Measurements from ENCODE around the gene IL13RA1. TPM values are rescaled to one million over a fixed set of nuclear protein-coding genes. Genes with fewer than 3 reads are reported as not detected.

The IL13RA1 gene
- total RNA-seq, 4 donors from 2014 or later = 13.9 to 89.6 (median 70.2) TPM

DNA sequence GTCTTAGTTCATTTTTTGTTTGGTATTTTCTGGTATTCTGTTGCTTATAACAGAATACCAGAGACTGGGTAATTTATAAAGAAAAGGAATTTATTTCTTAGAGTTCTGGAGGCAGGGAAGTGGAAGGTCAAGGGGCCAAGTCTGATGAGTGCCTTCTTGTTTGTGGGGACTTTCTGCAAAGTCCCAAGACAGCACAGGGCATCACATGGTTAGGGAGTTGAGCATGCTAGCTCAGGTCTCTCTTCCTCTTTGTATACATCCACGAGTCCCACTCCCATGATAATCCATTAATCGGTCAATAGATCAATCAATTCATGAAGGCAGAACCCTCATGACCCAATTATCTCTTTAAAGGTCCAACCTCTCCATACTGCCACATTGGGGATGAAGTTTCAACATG is 31.1 kb downstream of the IL13RA1 start:
- Histone ChIP-seq H3K4me1 (peaks cover 0 to 3% (median 0%) of the 10 kb centered on the region in 4 donors), H3K9me3 (no peaks in the 10 kb centered on the region), H3K27me3 (no peaks in the 10 kb centered on the region), H3K36me3 (no peaks in the 10 kb centered on the region), H3K4me3 (no peak overlapping the region), H3K27ac (no peak overlapping the region)
- DNase-seq = no peak
- WGBS, 2 donors (ENCODE audit: low coverage in 1 of 2) = 51% methylated on average over 2 of the region's 2 CpGs; no CpG with 5 or more reads in 1 of the 2 donors
- in situ Hi-C loops (cut with MboI; ENCODE audit: low pct_ligation_motif_present in 1 of 4, low pct_unique_long_range_greater_than_20kb in 1 of 4, low sequenced_read_pairs in 3 of 4) (no loop called here), intact Hi-C loops (cut with DNase I; ENCODE audit: low total_unique reads) (no loop called here)
- TF ChIP-seq, protein P1, sequence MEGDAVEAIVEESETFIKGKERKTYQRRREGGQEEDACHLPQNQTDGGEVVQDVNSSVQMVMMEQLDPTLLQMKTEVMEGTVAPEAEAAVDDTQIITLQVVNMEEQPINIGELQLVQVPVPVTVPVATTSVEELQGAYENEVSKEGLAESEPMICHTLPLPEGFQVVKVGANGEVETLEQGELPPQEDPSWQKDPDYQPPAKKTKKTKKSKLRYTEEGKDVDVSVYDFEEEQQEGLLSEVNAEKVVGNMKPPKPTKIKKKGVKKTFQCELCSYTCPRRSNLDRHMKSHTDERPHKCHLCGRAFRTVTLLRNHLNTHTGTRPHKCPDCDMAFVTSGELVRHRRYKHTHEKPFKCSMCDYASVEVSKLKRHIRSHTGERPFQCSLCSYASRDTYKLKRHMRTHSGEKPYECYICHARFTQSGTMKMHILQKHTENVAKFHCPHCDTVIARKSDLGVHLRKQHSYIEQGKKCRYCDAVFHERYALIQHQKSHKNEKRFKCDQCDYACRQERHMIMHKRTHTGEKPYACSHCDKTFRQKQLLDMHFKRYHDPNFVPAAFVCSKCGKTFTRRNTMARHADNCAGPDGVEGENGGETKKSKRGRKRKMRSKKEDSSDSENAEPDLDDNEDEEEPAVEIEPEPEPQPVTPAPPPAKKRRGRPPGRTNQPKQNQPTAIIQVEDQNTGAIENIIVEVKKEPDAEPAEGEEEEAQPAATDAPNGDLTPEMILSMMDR (IDR thresholded peaks at IDR 0.05) = no peak
- TF ChIP-seq EP300 (IDR thresholded peaks at IDR 0.05; ENCODE audit: low read depth) (no peak), POLR2AphosphoS5 (IDR thresholded peaks at IDR 0.05) (no peak), POLR2A (IDR thresholded peaks at IDR 0.05) (no peak)

DNA sequence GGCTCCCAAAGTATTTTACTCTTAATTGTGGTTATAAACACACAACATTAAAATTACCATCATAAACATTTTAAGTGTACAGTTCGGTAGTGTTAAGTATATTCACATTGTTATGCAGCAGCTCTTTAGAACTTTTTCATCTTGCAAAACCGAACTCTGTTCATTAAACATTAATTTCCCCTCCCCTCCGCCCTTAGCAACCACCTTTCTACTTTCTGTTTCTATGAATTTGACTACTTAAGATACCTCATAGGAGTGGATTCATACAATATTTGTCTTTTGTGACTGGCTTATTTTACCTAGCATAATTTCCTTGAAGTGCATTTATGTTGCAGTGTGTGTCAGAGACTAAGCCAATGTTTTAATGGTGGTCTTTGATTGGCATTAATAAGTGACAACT is 32.6 kb downstream of the IL13RA1 start:
- Histone ChIP-seq H3K36me3 (no peaks in the 10 kb centered on the region), H3K9me3 (no peaks in the 10 kb centered on the region), H3K4me3 (no peak overlapping the region), H3K27ac (no peak overlapping the region), H3K4me1 (peaks cover 0 to 3% (median 0%) of the 10 kb centered on the region in 4 donors), H3K27me3 (no peaks in the 10 kb centered on the region)
- WGBS, 2 donors (ENCODE audit: low coverage in 1 of 2) = 29 to 62% methylated on average over 1 to 3 of the region's 3 CpGs
- no peak for DNase-seq
- TF ChIP-seq POLR2AphosphoS5 (IDR thresholded peaks at IDR 0.05) (no peak), EP300 (IDR thresholded peaks at IDR 0.05; ENCODE audit: low read depth) (no peak), POLR2A (IDR thresholded peaks at IDR 0.05) (no peak)
- TF ChIP-seq, protein P1 (IDR thresholded peaks at IDR 0.05) = no peak
- in situ Hi-C loops (cut with MboI; ENCODE audit: low pct_ligation_motif_present in 1 of 4, low pct_unique_long_range_greater_than_20kb in 1 of 4, low sequenced_read_pairs in 3 of 4) (no loop called here), intact Hi-C loops (cut with DNase I; ENCODE audit: low total_unique reads) (no loop called here)

DNA sequence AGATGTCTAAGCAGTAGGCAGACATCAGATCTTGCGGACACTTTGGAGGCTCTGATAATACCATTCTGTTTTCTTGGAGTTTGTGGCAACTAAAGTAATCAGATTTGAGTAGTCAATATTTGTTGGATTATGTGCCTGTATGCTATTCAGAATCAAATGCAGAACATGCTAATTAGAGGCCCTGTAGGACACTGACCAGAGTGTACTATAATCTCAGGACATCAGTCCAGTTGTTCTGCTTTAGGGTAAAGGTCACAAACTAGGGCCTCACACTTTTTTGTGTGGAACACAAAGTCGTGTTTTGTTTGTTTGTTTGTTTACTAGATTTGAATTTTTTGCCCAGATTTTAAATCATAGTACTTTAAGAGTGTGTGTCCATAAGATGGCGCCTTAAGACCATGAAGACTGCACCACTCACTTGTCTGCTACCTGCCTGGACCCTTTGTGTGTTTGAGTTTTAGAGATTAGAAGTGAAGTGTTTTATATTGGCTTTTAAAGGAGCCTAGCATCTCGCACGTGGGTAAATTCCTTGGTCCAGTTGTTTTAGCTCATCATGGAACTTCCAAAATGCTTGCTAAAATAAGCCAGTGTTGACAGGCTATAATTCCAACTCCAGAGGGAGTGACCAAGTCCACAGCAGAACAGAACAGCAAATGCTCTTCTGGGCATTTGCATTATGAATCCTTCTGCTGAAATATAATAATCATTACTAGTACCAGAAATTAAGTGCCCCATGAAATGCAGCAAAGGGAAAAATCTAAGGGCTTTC is 34.7 kb downstream of the IL13RA1 start:
- WGBS, 2 donors (ENCODE audit: low coverage in 1 of 2) = 10 to 31% methylated on average over 2 to 5 of the region's 5 CpGs

DNA sequence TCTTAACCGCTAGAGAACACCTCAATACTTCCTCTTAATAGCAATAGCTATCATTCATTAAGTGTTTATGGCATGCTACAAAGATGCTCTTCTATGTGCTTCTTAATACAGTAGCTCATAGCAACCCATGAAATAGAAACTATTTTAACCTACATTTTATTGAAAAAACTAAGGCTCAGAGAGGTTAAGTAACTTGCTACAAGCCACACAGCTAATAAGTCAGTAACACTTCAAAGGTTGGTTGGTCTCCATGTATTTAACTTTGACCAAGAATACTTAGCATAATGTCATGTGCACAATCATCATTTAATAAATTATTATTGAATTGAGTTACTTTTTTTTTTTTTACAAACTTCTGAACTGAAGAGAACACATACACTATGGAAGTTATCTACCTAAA is 36.1 kb downstream of the IL13RA1 start:
- TF ChIP-seq EP300 (IDR thresholded peaks at IDR 0.05; ENCODE audit: low read depth) (no peak), POLR2A (IDR thresholded peaks at IDR 0.05) (no peak), POLR2AphosphoS5 (IDR thresholded peaks at IDR 0.05) (no peak)
- TF ChIP-seq, protein P1 (IDR thresholded peaks at IDR 0.05) = no peak
- WGBS, 2 donors (ENCODE audit: low coverage in 1 of 2) = 96% methylated on average over 1 of the region's 1 CpG; no CpG with 5 or more reads in 1 of the 2 donors
- no peaks in the 10 kb centered on the region for H3K4me1 ChIP-seq
- H3K36me3 ChIP-seq = no peaks in the 10 kb centered on the region
- no peak for DNase-seq
- in situ Hi-C loops (cut with MboI; ENCODE audit: low pct_ligation_motif_present in 1 of 4, low pct_unique_long_range_greater_than_20kb in 1 of 4, low sequenced_read_pairs in 3 of 4) = no loop called here
- H3K4me3 ChIP-seq = no peak overlapping the region
- intact Hi-C loops (cut with DNase I; ENCODE audit: low total_unique reads) = no loop called here
- H3K9me3 ChIP-seq = no peaks in the 10 kb centered on the region
- H3K27me3 ChIP-seq = no peaks in the 10 kb centered on the region
- no peak overlapping the region for H3K27ac ChIP-seq

More for the DNA sequence above, 34.7 kb downstream of the IL13RA1 start:
- Histone ChIP-seq H3K36me3 (no peaks in the 10 kb centered on the region), H3K4me3 (no peak overlapping the region), H3K27ac (peak overlapping the region in 2 of 4 donors; percentile 15 to 27), H3K4me1 (no peaks in the 10 kb centered on the region), H3K27me3 (no peaks in the 10 kb centered on the region), H3K9me3 (no peaks in the 10 kb centered on the region)
- in situ Hi-C loops (cut with MboI; ENCODE audit: low pct_ligation_motif_present in 1 of 4, low pct_unique_long_range_greater_than_20kb in 1 of 4, low sequenced_read_pairs in 3 of 4) = no loop called here
- TF ChIP-seq EP300 (IDR thresholded peaks at IDR 0.05; ENCODE audit: low read depth) = no peak
- TF ChIP-seq, protein P1 (IDR thresholded peaks at IDR 0.05) = peak in 1 of 5 experiments; percentile 9
- DNase-seq = no peak
- intact Hi-C loops (cut with DNase I; ENCODE audit: low total_unique reads) = no loop called here
